Activated CD4-positive, alpha-beta T cell treated with anti-CD3 and anti-CD28 coated beads, Interleukin-2, amount 10 ng/mL, durations not matched to agents 24 days and 14 days (primary cell): ENCODE data around the gene SESN1. TPM values are rescaled to one million over a fixed set of nuclear protein-coding genes. Genes with fewer than 3 reads are reported as not detected.
A peak's percentile ranks its signal among the peaks of the same experiment; 100 is the strongest.

Experiments used
- DNase-seq: peaks from one replicate; pipeline ENCODE4 v3.0.0; 2022
- H3K27ac Mint-ChIP-seq: one replicate; pipeline ENCODE4 v1.8.0; 2022; ENCODE audit warnings: mild to moderate bottlenecking, mixed read lengths
- H3K27me3 Mint-ChIP-seq: one replicate; pipeline ENCODE4 v1.8.0; 2022; ENCODE audit warnings: mixed read lengths
- H3K36me3 Mint-ChIP-seq: one replicate; pipeline ENCODE4 v1.8.0; 2022; ENCODE audit warnings: low read depth, mild to moderate bottlenecking, mixed read lengths
- H3K4me1 Mint-ChIP-seq: one replicate; pipeline ENCODE4 v1.8.0; 2021; ENCODE audit warnings: mixed read lengths
- H3K4me3 Mint-ChIP-seq: one replicate; pipeline ENCODE4 v1.8.0; 2022; ENCODE audit warnings: mild to moderate bottlenecking, moderate library complexity, mixed read lengths
- H3K9me3 Mint-ChIP-seq: one replicate; pipeline ENCODE4 v1.8.0; 2021; ENCODE audit warnings: mixed read lengths
- intact Hi-C: fragments of 100-400 bp; cut with micrococcal nuclease; formaldehyde crosslinking; loops from one replicate; pipeline ENCODE4 v1.15.1; 2023
- total RNA-seq: library from RNA; stranded (reverse); gene quantifications from 2 replicates; pipeline ENCODE4 v1.2.3, GENCODE V29; 2022

SESN1 gene
- total RNA-seq, 1 donor from 2014 or later = 11.5 TPM

- Mint-ChIP-seq H3K27me3 (peaks cover 5% of the 10 kb centered on the region), H3K4me1 (peaks cover 2% of the 10 kb centered on the region), H3K36me3 (no peaks in the 10 kb centered on the region), H3K4me3 (no peak overlapping the region), H3K27ac (no peak overlapping the region), H3K9me3 (no peaks in the 10 kb centered on the region)
- intact Hi-C loops = no loop called here
- DNase-seq = no peak
Observed at GRCh38 chr6:109024368-109024767, 70.3 kb downstream of the SESN1 start.

- DNase-seq = no peak
- intact Hi-C loops = no loop called here
- Mint-ChIP-seq H3K27me3 (peaks cover under 1% of the 10 kb centered on the region), H3K27ac (no peak overlapping the region), H3K9me3 (no peaks in the 10 kb centered on the region), H3K4me1 (peaks cover 4% of the 10 kb centered on the region), H3K4me3 (no peak overlapping the region), H3K36me3 (no peaks in the 10 kb centered on the region)
Observed at GRCh38 chr6:109023356-109023925, 71.2 kb downstream of the SESN1 start.

- no peak for DNase-seq
- H3K27ac Mint-ChIP-seq = no peak overlapping the region
- no peaks in the 10 kb centered on the region for H3K27me3 Mint-ChIP-seq
- H3K9me3 Mint-ChIP-seq = no peaks in the 10 kb centered on the region
- intact Hi-C loops = no loop called here
- H3K4me1 Mint-ChIP-seq = peaks cover 4% of the 10 kb centered on the region
- H3K36me3 Mint-ChIP-seq = no peaks in the 10 kb centered on the region
- H3K4me3 Mint-ChIP-seq = no peak overlapping the region
Observed at GRCh38 chr6:109021870-109022269, 72.8 kb downstream of the SESN1 start.

- no peaks in the 10 kb centered on the region for H3K36me3 Mint-ChIP-seq
- H3K27me3 Mint-ChIP-seq = no peaks in the 10 kb centered on the region
- H3K4me1 Mint-ChIP-seq = peaks cover 4% of the 10 kb centered on the region
- H3K4me3 Mint-ChIP-seq = no peak overlapping the region
- intact Hi-C loops = no loop called here
- H3K9me3 Mint-ChIP-seq = no peaks in the 10 kb centered on the region
- DNase-seq = no peak
- H3K27ac Mint-ChIP-seq = no peak overlapping the region
Observed at GRCh38 chr6:109019911-109020310, 74.7 kb downstream of the SESN1 start.

GRCh38 chr6:109015176-109015575 is 79.5 kb downstream of the SESN1 start:
- peaks cover 16% of the 10 kb centered on the region for H3K4me1 Mint-ChIP-seq

GRCh38 chr6:109014606-109015005 is 80.0 kb downstream of the SESN1 start:
- Mint-ChIP-seq H3K4me1 (peaks cover 20% of the 10 kb centered on the region), H3K4me3 (no peak overlapping the region), H3K36me3 (no peaks in the 10 kb centered on the region), H3K27me3 (peaks cover 5% of the 10 kb centered on the region), H3K9me3 (no peaks in the 10 kb centered on the region), H3K27ac (no peak overlapping the region)
- intact Hi-C loops = no loop called here
- no peak for DNase-seq

More at GRCh38 chr6:109015176-109015575, 79.5 kb downstream of the SESN1 start:
- Mint-ChIP-seq H3K27me3 (peaks cover 5% of the 10 kb centered on the region), H3K4me3 (no peak overlapping the region), H3K9me3 (no peaks in the 10 kb centered on the region), H3K36me3 (no peaks in the 10 kb centered on the region), H3K27ac (no peak overlapping the region)
- intact Hi-C loops = no loop called here
- DNase-seq = no peak

GRCh38 chr6:109013656-109014305 is 80.9 kb downstream of the SESN1 start:
- peaks cover 5% of the 10 kb centered on the region for H3K27me3 Mint-ChIP-seq
- H3K4me1 Mint-ChIP-seq = peaks cover 20% of the 10 kb centered on the region
- intact Hi-C loops = no loop called here
- H3K9me3 Mint-ChIP-seq = no peaks in the 10 kb centered on the region
- no peak overlapping the region for H3K27ac Mint-ChIP-seq
- H3K4me3 Mint-ChIP-seq = no peak overlapping the region
- DNase-seq = no peak
- no peaks in the 10 kb centered on the region for H3K36me3 Mint-ChIP-seq

- Mint-ChIP-seq H3K9me3 (no peaks in the 10 kb centered on the region), H3K27me3 (peaks cover 5% of the 10 kb centered on the region), H3K36me3 (peaks cover 3% of the 10 kb centered on the region), H3K4me3 (no peak overlapping the region), H3K27ac (no peak overlapping the region), H3K4me1 (peaks cover 34% of the 10 kb centered on the region)
- DNase-seq = no peak
- intact Hi-C loops = no loop called here
Observed at GRCh38 chr6:109010705-109011102, 83.9 kb downstream of the SESN1 start.

GRCh38 chr6:109009962-109010704 is 84.5 kb downstream of the SESN1 start:
- H3K27me3 Mint-ChIP-seq = peaks cover 5% of the 10 kb centered on the region
- intact Hi-C loops = loop anchor here (1.0 to 5.0 kb wide), 10 partner anchors 49 to 451 kb away; partner anchors contain the start of genes ARMC2, CD164 and CEP57L1
- H3K9me3 Mint-ChIP-seq = no peaks in the 10 kb centered on the region
- H3K27ac Mint-ChIP-seq = peak overlapping the region; percentile 92
- H3K4me1 Mint-ChIP-seq = peaks cover 34% of the 10 kb centered on the region
- H3K36me3 Mint-ChIP-seq = peaks cover 3% of the 10 kb centered on the region
- H3K4me3 Mint-ChIP-seq = peak overlapping the region; percentile 91
- DNase-seq = no peak

GRCh38 chr6:109009236-109009961 is 85.2 kb downstream of the SESN1 start:
- Mint-ChIP-seq H3K4me3 (peak overlapping the region; percentile 93), H3K27ac (peak overlapping the region; percentile 92), H3K4me1 (peaks cover 35% of the 10 kb centered on the region), H3K9me3 (no peaks in the 10 kb centered on the region), H3K36me3 (peaks cover 3% of the 10 kb centered on the region), H3K27me3 (peaks cover 2% of the 10 kb centered on the region)
- peak; percentile 98 for DNase-seq
- intact Hi-C loops = loop anchor here (1.0 to 5.0 kb wide), 10 partner anchors 49 to 451 kb away; partner anchors contain the start of genes ARMC2, CD164 and CEP57L1

GRCh38 chr6:109008537-109009235 is 86.0 kb downstream of the SESN1 start:
- H3K4me3 Mint-ChIP-seq = peak overlapping the region; percentile 93
- intact Hi-C loops = loop anchor here (1.0 to 5.0 kb wide), 12 partner anchors 50 to 450 kb away; partner anchors contain the start of genes ARMC2, CD164 and CEP57L1
- peaks cover 3% of the 10 kb centered on the region for H3K36me3 Mint-ChIP-seq
- H3K27ac Mint-ChIP-seq = peak overlapping the region; percentile 92
- no peaks in the 10 kb centered on the region for H3K9me3 Mint-ChIP-seq
- peak; percentile 75 for DNase-seq
- peaks cover 2% of the 10 kb centered on the region for H3K27me3 Mint-ChIP-seq
- peaks cover 31% of the 10 kb centered on the region for H3K4me1 Mint-ChIP-seq

- intact Hi-C loops = loop anchor here (1.0 to 5.0 kb wide), 11 partner anchors 51 to 449 kb away; partner anchors contain the start of genes ARMC2 and CD164
- peak overlapping the region; percentile 92 for H3K27ac Mint-ChIP-seq
- peak overlapping the region; percentile 93 for H3K4me3 Mint-ChIP-seq
- H3K9me3 Mint-ChIP-seq = no peaks in the 10 kb centered on the region
- H3K4me1 Mint-ChIP-seq = peaks cover 30% of the 10 kb centered on the region
- H3K36me3 Mint-ChIP-seq = peaks cover 3% of the 10 kb centered on the region
- no peak for DNase-seq
- peaks cover under 1% of the 10 kb centered on the region for H3K27me3 Mint-ChIP-seq
Observed at GRCh38 chr6:109008054-109008453, 86.6 kb downstream of the SESN1 start.

GRCh38 chr6:109007521-109007920 is 87.1 kb downstream of the SESN1 start:
- intact Hi-C loops = loop anchor here (5.0 kb wide), 2 partner anchors 50 to 65 kb away; no protein-coding TSS in a partner anchor

More at GRCh38 chr6:109007521-109007920, 87.1 kb downstream of the SESN1 start:
- DNase-seq = no peak
- Mint-ChIP-seq H3K9me3 (no peaks in the 10 kb centered on the region), H3K4me1 (peaks cover 29% of the 10 kb centered on the region), H3K27me3 (no peaks in the 10 kb centered on the region), H3K27ac (no peak overlapping the region), H3K4me3 (peak overlapping the region; percentile 93), H3K36me3 (peaks cover 3% of the 10 kb centered on the region)
